ENCODE data around the gene FHIT.

Gene FHIT

DNA sequence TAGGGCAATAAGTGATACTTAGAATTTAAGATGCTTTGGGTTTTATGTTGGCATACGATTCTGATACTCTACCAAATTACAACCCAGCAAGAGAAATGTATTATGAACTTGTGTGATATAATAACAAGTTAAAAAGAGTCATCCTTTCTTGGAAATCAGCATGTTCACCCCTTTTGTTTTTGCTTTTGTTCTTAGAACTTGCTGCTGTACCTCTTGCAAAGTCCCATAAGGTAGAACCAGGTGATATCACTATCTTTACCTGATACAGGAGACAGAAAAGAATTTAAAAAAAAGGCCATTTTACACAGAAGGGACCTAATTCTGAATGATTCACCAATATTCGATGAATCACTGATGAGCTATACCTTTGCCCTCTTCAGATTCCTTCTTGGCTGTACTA lies 810.4 kb downstream of the FHIT start:
- TF ChIP-seq, protein P1, sequence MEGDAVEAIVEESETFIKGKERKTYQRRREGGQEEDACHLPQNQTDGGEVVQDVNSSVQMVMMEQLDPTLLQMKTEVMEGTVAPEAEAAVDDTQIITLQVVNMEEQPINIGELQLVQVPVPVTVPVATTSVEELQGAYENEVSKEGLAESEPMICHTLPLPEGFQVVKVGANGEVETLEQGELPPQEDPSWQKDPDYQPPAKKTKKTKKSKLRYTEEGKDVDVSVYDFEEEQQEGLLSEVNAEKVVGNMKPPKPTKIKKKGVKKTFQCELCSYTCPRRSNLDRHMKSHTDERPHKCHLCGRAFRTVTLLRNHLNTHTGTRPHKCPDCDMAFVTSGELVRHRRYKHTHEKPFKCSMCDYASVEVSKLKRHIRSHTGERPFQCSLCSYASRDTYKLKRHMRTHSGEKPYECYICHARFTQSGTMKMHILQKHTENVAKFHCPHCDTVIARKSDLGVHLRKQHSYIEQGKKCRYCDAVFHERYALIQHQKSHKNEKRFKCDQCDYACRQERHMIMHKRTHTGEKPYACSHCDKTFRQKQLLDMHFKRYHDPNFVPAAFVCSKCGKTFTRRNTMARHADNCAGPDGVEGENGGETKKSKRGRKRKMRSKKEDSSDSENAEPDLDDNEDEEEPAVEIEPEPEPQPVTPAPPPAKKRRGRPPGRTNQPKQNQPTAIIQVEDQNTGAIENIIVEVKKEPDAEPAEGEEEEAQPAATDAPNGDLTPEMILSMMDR (IDR thresholded peaks at IDR 0.05; ENCODE audit: low read depth, low read length, missing control alignments) = no peak
- DNase-seq (ENCODE audit: low read depth) = no peak
- in situ Hi-C loops (cut with HindIII; ENCODE audit: low sequenced_read_pairs) = no loop called here
- no peak overlapping the region for H3K4me3 ChIP-seq (ENCODE audit: low read depth, low read length)

- no peak for DNase-seq (ENCODE audit: low read depth)
- TF ChIP-seq, protein P1 (IDR thresholded peaks at IDR 0.05; ENCODE audit: low read depth, low read length, missing control alignments) = no peak
- in situ Hi-C loops (cut with HindIII; ENCODE audit: low sequenced_read_pairs) = no loop called here
- H3K4me3 ChIP-seq (ENCODE audit: low read depth, low read length) = no peak overlapping the region
Measured at GRCh38 chr3:60435941-60436650, 815.2 kb downstream of the FHIT start.

- in situ Hi-C loops (cut with HindIII; ENCODE audit: low sequenced_read_pairs) = no loop called here
- no peak for DNase-seq (ENCODE audit: low read depth)
- TF ChIP-seq, protein P1 (IDR thresholded peaks at IDR 0.05; ENCODE audit: low read depth, low read length, missing control alignments) = no peak
Measured at GRCh38 chr3:60434950-60435349, 816.3 kb downstream of the FHIT start.

GRCh38 chr3:60434323-60434722 lies 816.9 kb downstream of the FHIT start:
- in situ Hi-C loops (cut with HindIII; ENCODE audit: low sequenced_read_pairs) = no loop called here
- H3K4me3 ChIP-seq (ENCODE audit: low read depth, low read length) = no peak overlapping the region

More at GRCh38 chr3:60434950-60435349, 816.3 kb downstream of the FHIT start:
- no peak overlapping the region for H3K4me3 ChIP-seq (ENCODE audit: low read depth, low read length)

GRCh38 chr3:60431599-60431958 lies 819.7 kb downstream of the FHIT start:
- TF ChIP-seq, protein P1 (IDR thresholded peaks at IDR 0.05; ENCODE audit: low read depth, low read length, missing control alignments) = peak; percentile 23
- DNase-seq (ENCODE audit: low read depth) = no peak
- H3K4me3 ChIP-seq (ENCODE audit: low read depth, low read length) = no peak overlapping the region
- in situ Hi-C loops (cut with HindIII; ENCODE audit: low sequenced_read_pairs) = no loop called here

More at GRCh38 chr3:60434323-60434722, 816.9 kb downstream of the FHIT start:
- TF ChIP-seq, protein P1 (IDR thresholded peaks at IDR 0.05; ENCODE audit: low read depth, low read length, missing control alignments) = no peak
- no peak for DNase-seq (ENCODE audit: low read depth)

DNA sequence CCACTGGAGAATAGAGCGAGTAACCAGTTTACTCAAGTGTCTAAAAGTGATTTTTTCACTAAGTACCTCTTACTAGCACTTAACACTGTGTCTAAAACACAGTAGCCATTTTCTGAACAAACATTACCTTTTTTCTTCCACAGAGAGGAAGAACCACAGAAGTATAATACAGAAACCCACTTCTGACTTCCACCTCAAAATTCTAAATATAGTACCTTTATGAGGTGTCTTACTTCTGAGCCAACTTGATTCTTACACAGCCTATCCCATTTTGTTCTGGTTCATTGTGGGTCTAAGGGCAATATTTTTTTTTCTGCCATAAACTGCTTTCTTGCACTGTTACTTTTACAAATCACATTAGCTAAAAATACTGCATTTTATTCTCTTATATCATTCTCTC lies 821.0 kb downstream of the FHIT start:
- TF ChIP-seq, protein P1 (IDR thresholded peaks at IDR 0.05; ENCODE audit: low read depth, low read length, missing control alignments) = no peak
- in situ Hi-C loops (cut with HindIII; ENCODE audit: low sequenced_read_pairs) = no loop called here
- no peak for DNase-seq (ENCODE audit: low read depth)
- H3K4me3 ChIP-seq (ENCODE audit: low read depth, low read length) = no peak overlapping the region

Data from astrocyte of the cerebellum (primary cell).